Measurements from ENCODE around the gene PYROXD2. TPM values are rescaled to one million over a fixed set of nuclear protein-coding genes. Genes with fewer than 3 reads are reported as not detected.

The PYROXD2 gene
- polyA plus RNA-seq, 1 donor, result 27.4 TPM

Other genes with a start within 250 kb of the PYROXD2 start
- 11.5 TPM for gene LOXL4, start 147.0 kb downstream of the PYROXD2 start, polyA plus RNA-seq (ENCODE audit: insufficient read length)
- 17.8 TPM for gene HPS1, start 31.8 kb upstream of the PYROXD2 start, polyA plus RNA-seq (ENCODE audit: insufficient read length)